GM23338 (cell line): Measurements from ENCODE around the gene SIGLEC8.

Source experiments
- CREB1 ChIP-seq: fragments of 250-450 bp; sonication (Bioruptor Pico); IDR thresholded peaks from 2 replicates; pipeline ENCODE4 v1.5.0; 2020; ENCODE audit warnings: low read depth, mild to moderate bottlenecking, moderate library complexity
- EZH2 ChIP-seq: fragments of 200-600 bp; sonication (generic); IDR thresholded peaks from one replicate; pipeline ENCODE4 v1.8.0; 2017; ENCODE audit warnings: antibody characterized with exemption, mild to moderate bottlenecking, low read depth; ENCODE audit not compliant: unreplicated experiment
- EZH2phosphoT487 ChIP-seq: fragments of 200-600 bp; sonication (generic); IDR thresholded peaks from one replicate; pipeline ENCODE4 v1.8.1; 2018; ENCODE audit warnings: antibody characterized with exemption; ENCODE audit not compliant: unreplicated experiment
- JUNB ChIP-seq: IDR thresholded peaks from one replicate; pipeline ENCODE4 v1.6.1; 2016; ENCODE audit warnings: antibody characterized with exemption; ENCODE audit not compliant: unreplicated experiment
- POLR2AphosphoS5 ChIP-seq: IDR thresholded peaks from 2 replicates; pipeline ENCODE4 v1.6.1; 2016; ENCODE audit warnings: antibody characterized with exemption, low read depth
- STAT1 ChIP-seq: IDR thresholded peaks from one replicate; pipeline ENCODE4 v1.6.1; 2016; ENCODE audit warnings: antibody characterized with exemption; ENCODE audit not compliant: unreplicated experiment
- ZNF114 ChIP-seq: fragments of 250-450 bp; sonication (Bioruptor Pico); IDR thresholded peaks from 2 replicates; pipeline ENCODE4 v1.5.0; 2020; ENCODE audit warnings: mild to moderate bottlenecking, moderate library complexity
- ZNF462 ChIP-seq: fragments of 250-450 bp; sonication (Bioruptor Pico); IDR thresholded peaks from 2 replicates; pipeline ENCODE4 v1.5.0; 2020; ENCODE audit warnings: mild to moderate bottlenecking, moderate library complexity
- TF ChIP-seq, protein P1 (sequence below), 2 experiments: fragments of 200-600 bp in 1 of 2; sonication (generic) in 1 of 2; conservative IDR thresholded peaks; 2 replicates each; pipeline versions ENCODE4 v1.5.1 to v1.6.1; 2016 to 2017; ENCODE audit warnings: antibody characterized with exemption in 2 of 2, low read depth in 2 of 2, mild to moderate bottlenecking in 2 of 2, moderate library complexity in 1 of 2
- TF ChIP-seq, protein P2 (sequence below): IDR thresholded peaks from one replicate; pipeline ENCODE4 v1.6.1; 2018; ENCODE audit warnings: antibody characterized with exemption; ENCODE audit not compliant: unreplicated experiment
- TF ChIP-seq, protein P3 (sequence below): IDR thresholded peaks from 2 replicates; pipeline ENCODE4 v1.6.1; 2016; ENCODE audit warnings: antibody characterized with exemption

DNA sequence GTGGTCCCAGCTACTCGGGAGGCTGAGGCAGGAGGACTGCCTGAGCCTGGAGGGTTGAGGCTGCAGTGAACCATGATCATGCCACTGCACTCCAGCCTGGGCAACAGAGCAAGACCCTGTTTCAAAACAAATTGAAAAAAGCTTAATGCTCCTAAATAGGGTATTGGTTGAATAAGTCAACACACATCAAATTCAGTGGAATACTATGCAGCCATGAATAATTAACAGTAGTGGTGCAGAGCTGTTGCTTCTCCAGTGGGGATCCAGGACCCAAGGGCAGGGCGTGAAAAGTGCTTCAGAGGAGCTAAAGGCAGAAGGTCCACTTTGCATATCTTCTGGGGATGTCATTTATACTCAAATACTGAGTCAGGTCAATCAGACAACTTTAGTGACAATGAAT, 18.2 kb downstream of the SIGLEC8 start:
- TF ChIP-seq, protein P1, sequence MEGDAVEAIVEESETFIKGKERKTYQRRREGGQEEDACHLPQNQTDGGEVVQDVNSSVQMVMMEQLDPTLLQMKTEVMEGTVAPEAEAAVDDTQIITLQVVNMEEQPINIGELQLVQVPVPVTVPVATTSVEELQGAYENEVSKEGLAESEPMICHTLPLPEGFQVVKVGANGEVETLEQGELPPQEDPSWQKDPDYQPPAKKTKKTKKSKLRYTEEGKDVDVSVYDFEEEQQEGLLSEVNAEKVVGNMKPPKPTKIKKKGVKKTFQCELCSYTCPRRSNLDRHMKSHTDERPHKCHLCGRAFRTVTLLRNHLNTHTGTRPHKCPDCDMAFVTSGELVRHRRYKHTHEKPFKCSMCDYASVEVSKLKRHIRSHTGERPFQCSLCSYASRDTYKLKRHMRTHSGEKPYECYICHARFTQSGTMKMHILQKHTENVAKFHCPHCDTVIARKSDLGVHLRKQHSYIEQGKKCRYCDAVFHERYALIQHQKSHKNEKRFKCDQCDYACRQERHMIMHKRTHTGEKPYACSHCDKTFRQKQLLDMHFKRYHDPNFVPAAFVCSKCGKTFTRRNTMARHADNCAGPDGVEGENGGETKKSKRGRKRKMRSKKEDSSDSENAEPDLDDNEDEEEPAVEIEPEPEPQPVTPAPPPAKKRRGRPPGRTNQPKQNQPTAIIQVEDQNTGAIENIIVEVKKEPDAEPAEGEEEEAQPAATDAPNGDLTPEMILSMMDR (conservative IDR thresholded peaks at IDR 0.05; ENCODE audit: low read depth in 2 of 2) = no peak
- TF ChIP-seq POLR2AphosphoS5 (no peak), EZH2 (no peak), EZH2phosphoT487 (no peak), CREB1 (CRISPR knock-in tag) (no peak), JUNB (no peak), ZNF114 (CRISPR knock-in tag) (no peak), STAT1 (no peak), ZNF462 (CRISPR knock-in tag) (no peak)
- TF ChIP-seq, protein P2, sequence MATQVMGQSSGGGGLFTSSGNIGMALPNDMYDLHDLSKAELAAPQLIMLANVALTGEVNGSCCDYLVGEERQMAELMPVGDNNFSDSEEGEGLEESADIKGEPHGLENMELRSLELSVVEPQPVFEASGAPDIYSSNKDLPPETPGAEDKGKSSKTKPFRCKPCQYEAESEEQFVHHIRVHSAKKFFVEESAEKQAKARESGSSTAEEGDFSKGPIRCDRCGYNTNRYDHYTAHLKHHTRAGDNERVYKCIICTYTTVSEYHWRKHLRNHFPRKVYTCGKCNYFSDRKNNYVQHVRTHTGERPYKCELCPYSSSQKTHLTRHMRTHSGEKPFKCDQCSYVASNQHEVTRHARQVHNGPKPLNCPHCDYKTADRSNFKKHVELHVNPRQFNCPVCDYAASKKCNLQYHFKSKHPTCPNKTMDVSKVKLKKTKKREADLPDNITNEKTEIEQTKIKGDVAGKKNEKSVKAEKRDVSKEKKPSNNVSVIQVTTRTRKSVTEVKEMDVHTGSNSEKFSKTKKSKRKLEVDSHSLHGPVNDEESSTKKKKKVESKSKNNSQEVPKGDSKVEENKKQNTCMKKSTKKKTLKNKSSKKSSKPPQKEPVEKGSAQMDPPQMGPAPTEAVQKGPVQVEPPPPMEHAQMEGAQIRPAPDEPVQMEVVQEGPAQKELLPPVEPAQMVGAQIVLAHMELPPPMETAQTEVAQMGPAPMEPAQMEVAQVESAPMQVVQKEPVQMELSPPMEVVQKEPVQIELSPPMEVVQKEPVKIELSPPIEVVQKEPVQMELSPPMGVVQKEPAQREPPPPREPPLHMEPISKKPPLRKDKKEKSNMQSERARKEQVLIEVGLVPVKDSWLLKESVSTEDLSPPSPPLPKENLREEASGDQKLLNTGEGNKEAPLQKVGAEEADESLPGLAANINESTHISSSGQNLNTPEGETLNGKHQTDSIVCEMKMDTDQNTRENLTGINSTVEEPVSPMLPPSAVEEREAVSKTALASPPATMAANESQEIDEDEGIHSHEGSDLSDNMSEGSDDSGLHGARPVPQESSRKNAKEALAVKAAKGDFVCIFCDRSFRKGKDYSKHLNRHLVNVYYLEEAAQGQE = no peak
- TF ChIP-seq, protein P3, sequence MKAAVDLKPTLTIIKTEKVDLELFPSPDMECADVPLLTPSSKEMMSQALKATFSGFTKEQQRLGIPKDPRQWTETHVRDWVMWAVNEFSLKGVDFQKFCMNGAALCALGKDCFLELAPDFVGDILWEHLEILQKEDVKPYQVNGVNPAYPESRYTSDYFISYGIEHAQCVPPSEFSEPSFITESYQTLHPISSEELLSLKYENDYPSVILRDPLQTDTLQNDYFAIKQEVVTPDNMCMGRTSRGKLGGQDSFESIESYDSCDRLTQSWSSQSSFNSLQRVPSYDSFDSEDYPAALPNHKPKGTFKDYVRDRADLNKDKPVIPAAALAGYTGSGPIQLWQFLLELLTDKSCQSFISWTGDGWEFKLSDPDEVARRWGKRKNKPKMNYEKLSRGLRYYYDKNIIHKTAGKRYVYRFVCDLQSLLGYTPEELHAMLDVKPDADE = no peak
